IPS-18a (cell line): Measurements from ENCODE around the gene KIAA1755.

Experiments
- H3K27ac ChIP-seq: one replicate; pipeline ENCODE4 v1.5.1; 2013; ENCODE audit warnings: low read length
- H3K27me3 ChIP-seq: one replicate; pipeline ENCODE4 v1.6.1; 2013; ENCODE audit warnings: mild to moderate bottlenecking, low read length; ENCODE audit not compliant: control insufficient read depth, insufficient read depth
- H3K36me3 ChIP-seq: one replicate; pipeline ENCODE4 v1.6.1; 2013; ENCODE audit warnings: low read depth, low read length; ENCODE audit not compliant: control insufficient read depth
- H3K4me1 ChIP-seq: one replicate; pipeline ENCODE4 v1.6.1; 2013; ENCODE audit warnings: low read depth, low read length; ENCODE audit not compliant: control insufficient read depth
- H3K4me3 ChIP-seq: one replicate; pipeline ENCODE4 v1.5.1; 2013; ENCODE audit warnings: low read length
- H3K9ac ChIP-seq: one replicate; pipeline ENCODE4 v1.6.1; 2013; ENCODE audit warnings: mild to moderate bottlenecking, low read length, moderate library complexity
- H3K9me3 ChIP-seq: one replicate; pipeline ENCODE4 v1.6.1; 2013; ENCODE audit warnings: low read depth, low read length; ENCODE audit not compliant: control insufficient read depth

Gene KIAA1755, protein sequence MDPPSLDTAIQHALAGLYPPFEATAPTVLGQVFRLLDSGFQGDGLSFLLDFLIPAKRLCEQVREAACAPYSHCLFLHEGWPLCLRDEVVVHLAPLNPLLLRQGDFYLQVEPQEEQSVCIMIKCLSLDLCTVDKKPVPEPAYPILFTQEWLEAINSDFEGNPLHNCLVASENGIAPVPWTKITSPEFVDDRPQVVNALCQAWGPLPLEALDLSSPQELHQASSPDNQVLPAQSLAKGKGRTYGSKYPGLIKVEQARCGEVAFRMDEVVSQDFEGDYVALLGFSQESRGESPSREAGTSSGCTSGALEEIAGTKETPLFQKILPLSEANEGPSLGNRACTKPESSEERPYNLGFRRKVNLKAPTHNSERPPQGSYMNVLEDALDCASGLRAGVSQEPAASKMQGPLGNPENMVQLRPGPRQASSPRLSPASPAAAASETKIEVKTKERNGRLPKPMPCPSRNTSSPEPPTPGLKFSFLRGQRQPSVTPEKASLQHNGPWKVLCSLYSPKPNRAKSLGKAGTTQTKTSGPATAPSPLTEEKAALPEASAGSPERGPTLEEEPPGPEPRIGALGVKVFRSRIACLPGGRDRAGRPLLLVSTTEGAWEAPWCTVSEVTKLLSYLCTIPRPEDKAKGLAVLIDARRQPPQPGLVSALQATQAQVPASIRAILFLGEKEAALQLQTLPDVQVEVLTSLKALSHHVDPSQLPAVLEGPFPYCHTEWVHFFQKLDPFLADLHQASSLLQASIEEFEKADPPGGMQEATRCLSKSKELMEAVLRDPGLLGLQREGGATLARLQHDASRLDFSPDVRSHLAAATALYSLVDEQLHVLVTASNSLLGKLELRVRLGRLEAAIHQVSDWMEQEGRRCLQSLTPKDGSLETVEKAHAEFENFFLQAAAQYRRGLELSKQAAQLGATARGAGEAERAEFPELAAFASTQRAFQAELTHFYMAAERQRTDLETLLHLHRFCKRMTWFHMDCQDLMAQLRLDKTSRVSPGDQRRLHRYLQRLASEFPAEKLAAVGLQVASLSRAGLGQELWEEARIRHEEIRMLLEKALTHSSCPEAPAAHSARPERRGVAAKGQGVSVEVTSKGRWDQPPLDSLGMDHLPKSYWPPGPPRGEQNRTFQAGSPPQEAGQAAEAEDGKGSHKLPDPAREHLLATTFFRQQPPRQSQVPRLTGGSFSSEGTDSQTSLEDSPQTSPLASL

GRCh38 chr20:38260378-38261053 lies at the start of gene KIAA1755:
TSS of gene KIAA1755 (minus strand) at chr20:38260735. CDS start at chr20:38260500, 235 bp downstream.
- H3K9me3 ChIP-seq: no peaks in the 10 kb centered on the region
- no peaks in the 10 kb centered on the region for H3K36me3 ChIP-seq
- H3K4me1 ChIP-seq: peaks cover 6% of the 10 kb centered on the region
- H3K9ac ChIP-seq: no peak within 1 kb of the TSS
- H3K4me3 ChIP-seq: peak within 1 kb of the TSS; percentile 49
- H3K27me3 ChIP-seq: peaks cover 20% of the 10 kb centered on the region
- no peak within 1 kb of the TSS for H3K27ac ChIP-seq

- no peaks in the 10 kb centered on the region for H3K9me3 ChIP-seq
- H3K4me1 ChIP-seq: no peaks in the 10 kb centered on the region
- no peaks in the 10 kb centered on the region for H3K27me3 ChIP-seq
- no peak overlapping the region for H3K27ac ChIP-seq
- no peak overlapping the region for H3K9ac ChIP-seq
- H3K36me3 ChIP-seq: no peaks in the 10 kb centered on the region
- no peak overlapping the region for H3K4me3 ChIP-seq
Measured at GRCh38 chr20:38308447-38308846, 47.9 kb upstream of the KIAA1755 start.

DNA sequence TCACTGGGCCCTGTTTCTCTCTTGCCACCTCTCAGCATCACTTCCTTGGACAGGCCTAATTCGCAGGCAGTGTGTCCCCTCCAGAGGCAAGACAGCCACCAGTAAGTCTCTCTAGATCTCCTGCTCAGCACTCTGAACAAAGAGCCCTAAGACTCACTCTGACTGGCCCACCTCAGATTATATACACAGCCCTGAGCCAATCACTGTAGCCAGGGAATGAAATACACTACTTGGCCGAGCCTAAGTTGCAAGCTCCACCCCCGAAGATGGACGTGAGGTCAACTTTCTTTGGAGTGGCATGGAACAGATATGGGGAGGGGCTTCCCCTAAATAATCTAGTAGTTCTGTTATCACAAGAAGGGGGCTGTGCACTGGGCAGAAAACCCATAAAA lies 47.5 kb upstream of the KIAA1755 start:
- H3K36me3 ChIP-seq: no peaks in the 10 kb centered on the region
- H3K9ac ChIP-seq: no peak overlapping the region
- no peak overlapping the region for H3K27ac ChIP-seq
- H3K27me3 ChIP-seq: no peaks in the 10 kb centered on the region
- H3K4me3 ChIP-seq: no peak overlapping the region
- H3K9me3 ChIP-seq: no peaks in the 10 kb centered on the region
- H3K4me1 ChIP-seq: no peaks in the 10 kb centered on the region

- Histone ChIP-seq H3K27ac (no peak overlapping the region), H3K4me1 (no peaks in the 10 kb centered on the region), H3K27me3 (no peaks in the 10 kb centered on the region), H3K9ac (no peak overlapping the region), H3K4me3 (no peak overlapping the region), H3K36me3 (no peaks in the 10 kb centered on the region), H3K9me3 (no peaks in the 10 kb centered on the region)
Measured at GRCh38 chr20:38307371-38308046, 47.0 kb upstream of the KIAA1755 start.

DNA sequence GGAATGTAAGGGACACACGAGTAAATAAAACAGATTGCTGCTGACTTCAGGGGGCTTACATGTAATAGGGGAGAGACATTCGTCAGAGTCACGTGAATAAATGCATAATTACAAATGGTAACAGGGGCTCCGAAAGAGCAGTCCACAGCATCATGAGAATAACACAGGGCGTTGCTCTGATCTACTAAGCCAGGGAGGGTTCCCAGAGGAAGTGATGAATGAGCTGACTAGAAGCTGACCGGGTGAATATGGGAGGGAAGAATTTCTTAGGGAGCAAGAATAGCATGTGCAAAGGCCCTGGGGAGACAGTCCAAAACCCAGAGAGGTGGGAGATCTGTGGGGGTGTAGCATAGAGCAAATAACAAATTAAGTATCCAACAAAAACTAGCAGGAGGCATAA lies 45.8 kb upstream of the KIAA1755 start:
- Histone ChIP-seq H3K4me1 (no peaks in the 10 kb centered on the region), H3K9ac (no peak overlapping the region), H3K36me3 (no peaks in the 10 kb centered on the region), H3K27ac (no peak overlapping the region), H3K9me3 (no peaks in the 10 kb centered on the region), H3K27me3 (no peaks in the 10 kb centered on the region), H3K4me3 (no peak overlapping the region)

GRCh38 chr20:38305541-38305940 lies 45.0 kb upstream of the KIAA1755 start:
- no peak overlapping the region for H3K27ac ChIP-seq
- H3K36me3 ChIP-seq: no peaks in the 10 kb centered on the region
- no peak overlapping the region for H3K9ac ChIP-seq
- no peak overlapping the region for H3K4me3 ChIP-seq
- no peaks in the 10 kb centered on the region for H3K4me1 ChIP-seq
- H3K27me3 ChIP-seq: no peaks in the 10 kb centered on the region
- no peaks in the 10 kb centered on the region for H3K9me3 ChIP-seq

GRCh38 chr20:38304845-38305447 lies 44.4 kb upstream of the KIAA1755 start:
- no peaks in the 10 kb centered on the region for H3K4me1 ChIP-seq
- H3K9me3 ChIP-seq: no peaks in the 10 kb centered on the region
- no peak overlapping the region for H3K9ac ChIP-seq
- no peaks in the 10 kb centered on the region for H3K27me3 ChIP-seq
- no peak overlapping the region for H3K4me3 ChIP-seq
- no peak overlapping the region for H3K27ac ChIP-seq
- H3K36me3 ChIP-seq: no peaks in the 10 kb centered on the region

- Histone ChIP-seq H3K27ac (no peak within 1 kb of the TSS), H3K4me1 (no peaks in the 10 kb centered on the region), H3K4me3 (no peak within 1 kb of the TSS), H3K27me3 (no peaks in the 10 kb centered on the region), H3K9me3 (no peaks in the 10 kb centered on the region), H3K9ac (no peak within 1 kb of the TSS), H3K36me3 (no peaks in the 10 kb centered on the region)
Measured at GRCh38 chr20:38303908-38304379, 43.4 kb upstream of the KIAA1755 start, which contains the start of gene BPI. TSS of gene BPI (plus strand) at chr20:38304156. CDS start at chr20:38304224, 68 bp downstream.

- H3K27me3 ChIP-seq: no peaks in the 10 kb centered on the region
- no peak overlapping the region for H3K4me3 ChIP-seq
- H3K36me3 ChIP-seq: no peaks in the 10 kb centered on the region
- no peaks in the 10 kb centered on the region for H3K4me1 ChIP-seq
- H3K27ac ChIP-seq: no peak overlapping the region
- H3K9me3 ChIP-seq: no peaks in the 10 kb centered on the region
- H3K9ac ChIP-seq: no peak overlapping the region
Measured at GRCh38 chr20:38302786-38303185, 42.3 kb upstream of the KIAA1755 start.

DNA sequence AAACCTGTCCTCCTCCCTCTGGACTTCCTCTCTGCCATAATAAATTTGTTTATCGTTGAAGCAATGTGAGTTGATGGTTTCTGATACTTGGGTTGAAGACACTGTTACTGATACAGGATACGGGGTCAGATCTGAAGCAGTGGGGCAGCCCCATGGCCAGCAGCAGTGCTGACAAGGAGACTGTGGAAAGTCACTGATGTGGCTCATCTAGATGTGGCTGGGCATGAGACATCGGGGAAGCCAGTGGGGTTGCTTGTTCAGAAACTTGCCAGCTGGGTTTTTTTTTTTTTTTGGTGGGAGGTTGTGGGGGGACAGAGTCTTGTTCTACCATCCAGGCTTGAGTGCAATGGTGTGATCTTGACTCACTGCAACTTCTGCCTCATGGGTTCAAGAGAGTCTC lies 40.8 kb upstream of the KIAA1755 start:
- Histone ChIP-seq H3K4me1 (no peaks in the 10 kb centered on the region), H3K27me3 (no peaks in the 10 kb centered on the region), H3K36me3 (no peaks in the 10 kb centered on the region), H3K4me3 (no peak overlapping the region), H3K9me3 (no peaks in the 10 kb centered on the region), H3K27ac (no peak overlapping the region), H3K9ac (no peak overlapping the region)
